ENCODE data around the gene TECPR2.
"Not testable (repeated sequence)": the region's sequence is repeated elsewhere in the genome, so short reads cannot be mapped to it uniquely, and the experiment has no call there.

Gene TECPR2

DNA sequence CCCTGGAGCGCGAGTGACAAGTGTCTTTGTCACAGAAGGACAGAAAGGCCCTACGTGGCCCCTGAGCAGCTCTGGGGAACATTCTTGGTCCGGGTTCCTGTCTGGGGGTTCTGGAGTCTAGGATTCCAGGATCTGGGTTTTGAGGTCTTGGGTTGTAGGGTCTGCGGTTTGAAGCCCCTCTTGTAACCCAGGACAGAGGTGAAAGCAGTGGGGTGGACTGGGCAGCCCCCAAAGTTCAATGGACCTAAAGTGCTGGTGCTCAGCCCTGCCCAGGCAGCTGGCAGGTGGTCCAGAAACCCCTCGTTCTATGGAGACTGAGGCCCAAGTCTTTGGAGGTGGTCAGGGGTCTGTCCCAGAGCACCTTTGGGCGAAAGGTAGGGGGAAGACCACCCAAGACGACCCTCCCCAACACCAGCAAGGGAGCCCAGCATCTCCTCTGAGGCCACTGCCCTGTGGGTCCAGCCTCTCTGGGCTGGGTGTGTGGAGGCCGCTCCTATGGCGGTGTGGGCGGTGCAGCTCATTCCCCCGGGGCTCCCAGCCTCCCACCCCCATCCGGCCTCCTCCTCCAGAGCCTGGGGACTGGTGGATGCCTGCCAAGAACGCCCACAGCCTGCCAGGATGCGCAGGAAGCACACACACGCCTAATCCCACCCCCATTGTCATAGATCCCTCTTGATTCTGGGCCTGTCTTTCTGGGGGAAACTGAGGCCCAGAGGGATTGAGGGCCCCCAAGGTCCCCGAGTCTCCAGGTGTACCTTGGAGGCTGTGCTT, 177.0 kb downstream of the TECPR2 start:
- peak; percentile 44 for DNase-seq (ENCODE audit: low read depth)
- TF ChIP-seq POLR2A (IDR thresholded peaks at IDR 0.05; ENCODE audit: extremely low read depth, insufficient read length) (no peak), MYC (IDR thresholded peaks at IDR 0.05; ENCODE audit: low read depth, low read length) (no peak)
- TF ChIP-seq, protein P1, sequence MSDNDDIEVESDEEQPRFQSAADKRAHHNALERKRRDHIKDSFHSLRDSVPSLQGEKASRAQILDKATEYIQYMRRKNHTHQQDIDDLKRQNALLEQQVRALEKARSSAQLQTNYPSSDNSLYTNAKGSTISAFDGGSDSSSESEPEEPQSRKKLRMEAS (IDR thresholded peaks at IDR 0.05; ENCODE audit: low read depth, low read length) = no peak
- TF ChIP-seq, protein P2, sequence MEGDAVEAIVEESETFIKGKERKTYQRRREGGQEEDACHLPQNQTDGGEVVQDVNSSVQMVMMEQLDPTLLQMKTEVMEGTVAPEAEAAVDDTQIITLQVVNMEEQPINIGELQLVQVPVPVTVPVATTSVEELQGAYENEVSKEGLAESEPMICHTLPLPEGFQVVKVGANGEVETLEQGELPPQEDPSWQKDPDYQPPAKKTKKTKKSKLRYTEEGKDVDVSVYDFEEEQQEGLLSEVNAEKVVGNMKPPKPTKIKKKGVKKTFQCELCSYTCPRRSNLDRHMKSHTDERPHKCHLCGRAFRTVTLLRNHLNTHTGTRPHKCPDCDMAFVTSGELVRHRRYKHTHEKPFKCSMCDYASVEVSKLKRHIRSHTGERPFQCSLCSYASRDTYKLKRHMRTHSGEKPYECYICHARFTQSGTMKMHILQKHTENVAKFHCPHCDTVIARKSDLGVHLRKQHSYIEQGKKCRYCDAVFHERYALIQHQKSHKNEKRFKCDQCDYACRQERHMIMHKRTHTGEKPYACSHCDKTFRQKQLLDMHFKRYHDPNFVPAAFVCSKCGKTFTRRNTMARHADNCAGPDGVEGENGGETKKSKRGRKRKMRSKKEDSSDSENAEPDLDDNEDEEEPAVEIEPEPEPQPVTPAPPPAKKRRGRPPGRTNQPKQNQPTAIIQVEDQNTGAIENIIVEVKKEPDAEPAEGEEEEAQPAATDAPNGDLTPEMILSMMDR (IDR thresholded peaks at IDR 0.05; ENCODE audit: low read depth, low read length) = no peak
- no peak overlapping the region for H3K4me3 ChIP-seq (ENCODE audit: low read depth, low read length)

DNA sequence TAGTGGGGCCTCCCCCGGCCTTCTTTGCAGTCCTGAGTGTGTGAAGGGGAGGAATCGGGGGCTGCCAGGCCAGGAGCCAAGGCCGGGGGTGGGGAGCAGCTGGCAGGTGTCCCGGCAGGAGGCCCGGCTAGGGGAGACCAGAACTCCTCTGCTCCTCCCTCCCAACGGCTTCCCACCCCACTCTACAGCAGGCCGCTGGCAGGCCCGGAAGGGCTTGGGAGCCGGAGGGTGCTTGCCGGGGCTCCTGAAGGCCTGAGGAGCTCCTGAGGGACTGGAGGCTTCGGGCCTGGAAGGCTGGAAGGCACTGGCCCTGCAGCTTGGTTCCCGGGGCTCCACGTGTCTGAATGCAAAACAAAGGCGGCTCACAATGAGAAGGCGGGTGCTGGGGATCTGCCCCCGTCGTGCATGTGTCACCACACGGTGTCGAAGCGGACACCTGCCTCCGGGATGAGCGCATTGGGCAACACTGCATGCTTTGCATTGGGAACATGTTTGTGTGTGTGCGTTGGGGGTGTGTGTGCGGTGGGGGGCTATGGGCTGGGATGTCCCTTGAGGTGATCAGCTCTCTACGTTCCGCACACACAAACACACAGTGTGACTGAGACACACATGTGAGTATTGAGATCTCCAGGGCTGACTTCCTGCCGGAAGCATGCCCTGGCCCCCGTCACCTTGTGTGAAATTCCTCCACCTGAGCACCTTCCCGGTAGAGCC, 177.7 kb downstream of the TECPR2 start:
- H3K4me3 ChIP-seq (ENCODE audit: low read depth, low read length) = no peak overlapping the region
- no peak for DNase-seq (ENCODE audit: low read depth)
- TF ChIP-seq, protein P1 (IDR thresholded peaks at IDR 0.05; ENCODE audit: low read depth, low read length) = no peak
- TF ChIP-seq MYC (IDR thresholded peaks at IDR 0.05; ENCODE audit: low read depth, low read length) = no peak
- TF ChIP-seq, protein P2 (IDR thresholded peaks at IDR 0.05; ENCODE audit: low read depth, low read length) = no peak
- no peak for TF ChIP-seq POLR2A (IDR thresholded peaks at IDR 0.05; ENCODE audit: extremely low read depth, insufficient read length)

DNA sequence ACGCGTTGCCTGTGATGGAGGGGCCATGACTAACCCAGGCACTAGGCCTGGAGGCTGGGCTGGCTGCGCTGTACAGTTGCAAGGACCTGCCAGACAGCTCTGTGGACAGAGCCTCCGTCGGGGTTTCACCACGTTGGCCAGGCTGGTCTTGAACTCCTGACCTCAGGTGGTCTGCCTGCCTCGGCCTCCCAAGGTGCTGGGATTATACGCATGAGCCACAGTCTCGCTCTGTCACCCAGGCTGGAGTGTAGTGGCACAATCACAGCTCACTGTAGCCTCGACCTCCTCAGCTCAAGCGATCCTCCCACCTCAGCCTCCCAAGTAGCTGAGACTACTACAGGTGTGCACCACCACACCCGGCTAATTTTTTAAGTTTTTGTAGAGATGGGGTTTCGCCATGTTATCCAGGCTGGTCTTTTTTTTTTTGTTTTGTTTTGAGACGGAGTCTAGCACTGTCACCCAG, 178.3 kb downstream of the TECPR2 start:
- H3K4me3 ChIP-seq (ENCODE audit: low read depth, low read length); DNase-seq (ENCODE audit: low read depth): not testable (repeated sequence)

DNA sequence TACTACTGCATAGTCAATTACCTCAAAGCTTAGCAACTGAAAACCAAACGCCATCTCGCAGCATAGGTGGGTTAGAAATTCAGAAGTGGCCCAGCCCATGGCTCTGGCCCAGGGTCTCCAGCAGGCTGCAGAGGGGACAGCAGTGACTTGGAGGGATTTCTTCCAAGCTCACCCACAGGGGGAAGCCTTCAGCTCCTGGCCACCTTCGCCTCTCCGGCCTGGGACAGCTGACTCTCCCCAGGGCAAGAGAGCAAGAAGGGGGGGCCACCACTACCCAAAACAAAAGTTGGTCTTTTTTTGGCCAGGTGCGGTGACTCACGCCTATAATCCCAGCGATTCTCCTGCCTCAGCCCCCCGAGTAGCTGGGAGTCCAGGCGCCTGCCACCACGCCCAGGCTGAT, 179.0 kb downstream of the TECPR2 start:
- no peak overlapping the region for H3K4me3 ChIP-seq (ENCODE audit: low read depth, low read length)
- DNase-seq (ENCODE audit: low read depth) = no peak
- TF ChIP-seq, protein P1 (IDR thresholded peaks at IDR 0.05; ENCODE audit: low read depth, low read length) = no peak
- TF ChIP-seq MYC (IDR thresholded peaks at IDR 0.05; ENCODE audit: low read depth, low read length) = no peak
- no peak for TF ChIP-seq POLR2A (IDR thresholded peaks at IDR 0.05; ENCODE audit: extremely low read depth, insufficient read length)
- TF ChIP-seq, protein P2 (IDR thresholded peaks at IDR 0.05; ENCODE audit: low read depth, low read length) = no peak

DNA sequence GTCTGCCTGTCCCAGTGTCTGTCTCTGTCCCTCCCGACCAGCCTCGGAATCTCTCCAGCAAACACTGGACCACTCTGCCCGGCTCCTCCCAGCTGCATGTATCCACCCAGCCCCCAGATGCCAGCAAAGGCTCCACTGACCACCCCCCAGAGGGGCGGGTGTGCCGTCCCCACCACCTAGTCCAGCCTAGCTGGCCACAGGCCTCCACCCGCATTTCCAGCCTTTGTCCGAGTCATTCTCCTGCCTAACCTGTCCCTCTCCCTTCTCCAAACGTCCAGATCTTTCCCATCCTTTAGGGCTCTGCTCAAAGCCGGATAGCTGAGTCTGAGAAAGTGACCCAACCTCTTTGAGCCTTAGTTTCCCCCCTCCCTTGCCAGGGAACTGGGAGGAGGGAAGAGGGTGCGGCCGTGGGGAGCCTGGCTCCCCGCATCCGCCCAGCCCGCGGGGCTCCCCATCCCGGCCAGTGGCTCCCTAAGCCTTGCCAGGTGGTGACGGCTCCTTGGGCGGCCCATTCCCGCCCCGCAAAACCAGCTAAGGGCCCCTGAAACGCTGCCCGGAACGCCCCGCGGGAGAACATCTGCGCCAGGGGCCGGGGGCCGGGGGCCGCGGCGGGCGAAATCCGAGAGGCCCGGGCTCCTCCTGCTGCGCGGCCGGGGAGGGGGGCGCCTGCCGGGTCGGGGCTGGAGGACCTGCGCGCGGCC, 181.5 kb downstream of the TECPR2 start:
- no peak for DNase-seq (ENCODE audit: low read depth)
- TF ChIP-seq, protein P2 (IDR thresholded peaks at IDR 0.05; ENCODE audit: low read depth, low read length) = no peak
- TF ChIP-seq MYC (IDR thresholded peaks at IDR 0.05; ENCODE audit: low read depth, low read length) (no peak), POLR2A (IDR thresholded peaks at IDR 0.05; ENCODE audit: extremely low read depth, insufficient read length) (no peak)
- TF ChIP-seq, protein P1 (IDR thresholded peaks at IDR 0.05; ENCODE audit: low read depth, low read length) = no peak
- H3K4me3 ChIP-seq (ENCODE audit: low read depth, low read length) = no peak overlapping the region
